Measurements from ENCODE around the gene ARHGAP32. TPM values are rescaled to one million over a fixed set of nuclear protein-coding genes. Genes with fewer than 3 reads are reported as not detected.

ARHGAP32 gene
- total and polyA plus RNA-seq, 2 experiments from 2014 or later = 1.2 to 5.5 TPM

GRCh38 chr11:128917144-128917724 lies 274.9 kb downstream of the ARHGAP32 start:
- Histone ChIP-seq H3K79me2 (ENCODE audit: insufficient read depth) (no peaks in the 10 kb centered on the region), H4K20me1 (ENCODE audit: insufficient read depth) (no peaks in the 10 kb centered on the region), H3K4me2 (ENCODE audit: unreplicated experiment) (no peak overlapping the region), H3K9ac (no peak overlapping the region), H3F3A (ENCODE audit: insufficient read depth) (no peaks in the 10 kb centered on the region), H3K9me3 (ENCODE audit: low read depth) (no peaks in the 10 kb centered on the region), H3K27ac (no peak overlapping the region), H3K4me1 (ENCODE audit: insufficient read depth) (no peaks in the 10 kb centered on the region), H3K9me2 (ENCODE audit: insufficient read depth) (no peaks in the 10 kb centered on the region), H2AFZ (no peak overlapping the region), H3K36me3 (ENCODE audit: low read depth) (no peaks in the 10 kb centered on the region), H3K4me3 (no peak overlapping the region), H3K27me3 (replicated peaks; ENCODE audit: insufficient read depth) (peaks cover 5% of the 10 kb centered on the region)
- no peak for DNase-seq
- WGBS, 2 experiments (ENCODE audit: low coverage in 1 of 2, low lambda C conversion rate in 2 of 2, missing lambda C conversion rate in 2 of 2) = 55 to 63% methylated on average over 5 of the region's 5 CpGs
- TF ChIP-seq EZH2 (IDR thresholded peaks at IDR 0.05; ENCODE audit: insufficient read depth, poor library complexity, severe bottlenecking) = no peak
- TF ChIP-seq EZH2phosphoT487 (IDR thresholded peaks at IDR 0.05; ENCODE audit: insufficient read depth, low read depth) = no peak
- in situ Hi-C loops (cut with MboI) = no loop called here

GRCh38 chr11:128916681-128917080 lies 275.4 kb downstream of the ARHGAP32 start:
- Histone ChIP-seq H3K9me3 (ENCODE audit: low read depth) (no peaks in the 10 kb centered on the region), H3K27me3 (replicated peaks; ENCODE audit: insufficient read depth) (peaks cover 5% of the 10 kb centered on the region), H3K9ac (no peak overlapping the region), H2AFZ (no peak overlapping the region), H3K4me3 (no peak overlapping the region), H3K4me1 (ENCODE audit: insufficient read depth) (no peaks in the 10 kb centered on the region), H3F3A (ENCODE audit: insufficient read depth) (no peaks in the 10 kb centered on the region), H4K20me1 (ENCODE audit: insufficient read depth) (no peaks in the 10 kb centered on the region), H3K9me2 (ENCODE audit: insufficient read depth) (no peaks in the 10 kb centered on the region), H3K79me2 (ENCODE audit: insufficient read depth) (no peaks in the 10 kb centered on the region), H3K27ac (no peak overlapping the region), H3K4me2 (ENCODE audit: unreplicated experiment) (no peak overlapping the region), H3K36me3 (ENCODE audit: low read depth) (no peaks in the 10 kb centered on the region)
- 79 to 80% methylated on average over 2 of the region's 2 CpGs for WGBS, 2 experiments (ENCODE audit: low coverage in 1 of 2, low lambda C conversion rate in 2 of 2, missing lambda C conversion rate in 2 of 2)
- in situ Hi-C loops (cut with MboI) = no loop called here
- no peak for TF ChIP-seq EZH2 (IDR thresholded peaks at IDR 0.05; ENCODE audit: insufficient read depth, poor library complexity, severe bottlenecking)
- no peak for TF ChIP-seq EZH2phosphoT487 (IDR thresholded peaks at IDR 0.05; ENCODE audit: insufficient read depth, low read depth)
- no peak for DNase-seq

- H4K20me1 ChIP-seq (ENCODE audit: insufficient read depth) = no peaks in the 10 kb centered on the region
- 64 to 71% methylated on average over 3 of the region's 3 CpGs for WGBS, 2 experiments (ENCODE audit: low coverage in 1 of 2, low lambda C conversion rate in 2 of 2, missing lambda C conversion rate in 2 of 2)
- no peaks in the 10 kb centered on the region for H3K9me2 ChIP-seq (ENCODE audit: insufficient read depth)
- H2AFZ ChIP-seq = no peak overlapping the region
- H3K4me2 ChIP-seq (ENCODE audit: unreplicated experiment) = no peak overlapping the region
- H3K9ac ChIP-seq = no peak overlapping the region
- H3K4me1 ChIP-seq (ENCODE audit: insufficient read depth) = no peaks in the 10 kb centered on the region
- no peak overlapping the region for H3K4me3 ChIP-seq
- no peaks in the 10 kb centered on the region for H3K36me3 ChIP-seq (ENCODE audit: low read depth)
- no peaks in the 10 kb centered on the region for H3K9me3 ChIP-seq (ENCODE audit: low read depth)
- no peak for DNase-seq
- in situ Hi-C loops (cut with MboI) = no loop called here
- TF ChIP-seq EZH2phosphoT487 (IDR thresholded peaks at IDR 0.05; ENCODE audit: insufficient read depth, low read depth) = no peak
- TF ChIP-seq EZH2 (IDR thresholded peaks at IDR 0.05; ENCODE audit: insufficient read depth, poor library complexity, severe bottlenecking) = no peak
- H3K79me2 ChIP-seq (ENCODE audit: insufficient read depth) = no peaks in the 10 kb centered on the region
- H3K27me3 ChIP-seq (replicated peaks; ENCODE audit: insufficient read depth) = peaks cover 5% of the 10 kb centered on the region
- H3F3A ChIP-seq (ENCODE audit: insufficient read depth) = no peaks in the 10 kb centered on the region
- no peak overlapping the region for H3K27ac ChIP-seq
Measured at GRCh38 chr11:128916037-128916572, 276.0 kb downstream of the ARHGAP32 start.

- no peaks in the 10 kb centered on the region for H3K9me3 ChIP-seq (ENCODE audit: low read depth)
- H3K27me3 ChIP-seq (replicated peaks; ENCODE audit: insufficient read depth) = peaks cover 2% of the 10 kb centered on the region
- H2AFZ ChIP-seq = no peak overlapping the region
- no peaks in the 10 kb centered on the region for H3K79me2 ChIP-seq (ENCODE audit: insufficient read depth)
- no peaks in the 10 kb centered on the region for H4K20me1 ChIP-seq (ENCODE audit: insufficient read depth)
- no peak overlapping the region for H3K4me2 ChIP-seq (ENCODE audit: unreplicated experiment)
- no peak overlapping the region for H3K27ac ChIP-seq
- WGBS, 2 experiments (ENCODE audit: low coverage in 1 of 2, low lambda C conversion rate in 2 of 2, missing lambda C conversion rate in 2 of 2) = 22 to 32% methylated on average over 6 of the region's 6 CpGs
- TF ChIP-seq EZH2phosphoT487 (IDR thresholded peaks at IDR 0.05; ENCODE audit: insufficient read depth, low read depth) = no peak
- no peak for TF ChIP-seq EZH2 (IDR thresholded peaks at IDR 0.05; ENCODE audit: insufficient read depth, poor library complexity, severe bottlenecking)
- H3K9ac ChIP-seq = no peak overlapping the region
- H3K4me1 ChIP-seq (ENCODE audit: insufficient read depth) = no peaks in the 10 kb centered on the region
- H3F3A ChIP-seq (ENCODE audit: insufficient read depth) = no peaks in the 10 kb centered on the region
- no peak overlapping the region for H3K4me3 ChIP-seq
- DNase-seq = no peak
- in situ Hi-C loops (cut with MboI) = no loop called here
- no peaks in the 10 kb centered on the region for H3K36me3 ChIP-seq (ENCODE audit: low read depth)
- H3K9me2 ChIP-seq (ENCODE audit: insufficient read depth) = no peaks in the 10 kb centered on the region
Measured at GRCh38 chr11:128915149-128915521, 277.0 kb downstream of the ARHGAP32 start.

Small RNA genes lying within 50 kb of the gene (small RNA-seq; reads per million reads assigned to genes)
- gene RF00019 (ENCODE audit: low read depth, low replicate concordance) (not detected), gene RNU6-874P (ENCODE audit: low read depth, low replicate concordance) (not detected), gene RNU6-876P (ENCODE audit: low read depth, low replicate concordance) (not detected)

Other genes starting within 250 kb of the ARHGAP32 start
- not detected in 2 replicates for gene TP53AIP1, start 249.5 kb downstream of the ARHGAP32 start, total RNA-seq (2014; rRNA removed; shearing (Covaris generic))
- not detected in 2 replicates for gene TP53AIP1, start 249.5 kb downstream of the ARHGAP32 start, polyA plus RNA-seq (2016; fragmentation: Nextera tagmentation; extraction: Ambion mirVana)
- not detected in 2 replicates for gene BARX2, start 183.5 kb upstream of the ARHGAP32 start, total RNA-seq (2014; rRNA removed; shearing (Covaris generic))
- gene BARX2, start 183.5 kb upstream of the ARHGAP32 start, polyA plus RNA-seq (2016; fragmentation: Nextera tagmentation; extraction: Ambion mirVana) = not detected in 2 replicates